Cerebellar nuclear complex (tissue), 1 donor: ENCODE measurements around the gene SGCD.

Experiments used
- DNase-seq, 2 experiments: peaks; one replicate each; lab custom pipeline; 2025; lab: John Stamatoyannopoulos, UW

Gene SGCD

GRCh38 chr5:156456857-156457256 lies 129.9 kb downstream of the SGCD start:
- DNase-seq, result no peak

- no peak for DNase-seq
These were observed 132.9 kb downstream of the SGCD start for GRCh38 chr5:156459812-156460385.

GRCh38 chr5:156460471-156460870 lies 133.5 kb downstream of the SGCD start:
- DNase-seq, result no peak

- DNase-seq, result no peak
These were observed 139.9 kb downstream of the SGCD start for GRCh38 chr5:156466871-156467270.

GRCh38 chr5:156469636-156470035 lies 142.7 kb downstream of the SGCD start:
- DNase-seq, result no peak

GRCh38 chr5:156471893-156472292 lies 144.9 kb downstream of the SGCD start:
- DNase-seq, result no peak

- no peak for DNase-seq
These were observed 146.4 kb downstream of the SGCD start for GRCh38 chr5:156473269-156473908.

GRCh38 chr5:156474251-156474650 lies 147.3 kb downstream of the SGCD start:
- no peak for DNase-seq

- DNase-seq, result no peak
These were observed 148.5 kb downstream of the SGCD start for GRCh38 chr5:156475182-156476157.

GRCh38 chr5:156476158-156476551 lies 149.2 kb downstream of the SGCD start:
- DNase-seq, result no peak

GRCh38 chr5:156476678-156477077 lies 149.7 kb downstream of the SGCD start:
- no peak for DNase-seq

- DNase-seq, result no peak
These were observed 150.2 kb downstream of the SGCD start for GRCh38 chr5:156477196-156477595.

- DNase-seq, result no peak
These were observed 152.9 kb downstream of the SGCD start for GRCh38 chr5:156479849-156480248.

- no peak for DNase-seq
These were observed 154.8 kb downstream of the SGCD start for GRCh38 chr5:156481741-156482140.

- no peak for DNase-seq
These were observed 155.9 kb downstream of the SGCD start for GRCh38 chr5:156482818-156483217.

- DNase-seq, result no peak
These were observed 159.7 kb downstream of the SGCD start for GRCh38 chr5:156486394-156487238.

GRCh38 chr5:156491766-156492165 lies 164.8 kb downstream of the SGCD start:
- DNase-seq, result no peak

GRCh38 chr5:156496291-156496690 lies 169.3 kb downstream of the SGCD start:
- no peak for DNase-seq

GRCh38 chr5:156497804-156498208 lies 170.8 kb downstream of the SGCD start:
- no peak for DNase-seq

- DNase-seq, result no peak
These were observed 171.4 kb downstream of the SGCD start for GRCh38 chr5:156498226-156498980.

- no peak for DNase-seq
These were observed 173.8 kb downstream of the SGCD start for GRCh38 chr5:156500755-156501154.
